Hypothalamus (tissue), 51 donors: ENCODE results near the gene MND1.

ENCODE experiments used
- DNase-seq, 51 donors: peaks; one replicate each; lab custom pipeline; 2025; lab: John Stamatoyannopoulos, UW

MND1 gene

DNA sequence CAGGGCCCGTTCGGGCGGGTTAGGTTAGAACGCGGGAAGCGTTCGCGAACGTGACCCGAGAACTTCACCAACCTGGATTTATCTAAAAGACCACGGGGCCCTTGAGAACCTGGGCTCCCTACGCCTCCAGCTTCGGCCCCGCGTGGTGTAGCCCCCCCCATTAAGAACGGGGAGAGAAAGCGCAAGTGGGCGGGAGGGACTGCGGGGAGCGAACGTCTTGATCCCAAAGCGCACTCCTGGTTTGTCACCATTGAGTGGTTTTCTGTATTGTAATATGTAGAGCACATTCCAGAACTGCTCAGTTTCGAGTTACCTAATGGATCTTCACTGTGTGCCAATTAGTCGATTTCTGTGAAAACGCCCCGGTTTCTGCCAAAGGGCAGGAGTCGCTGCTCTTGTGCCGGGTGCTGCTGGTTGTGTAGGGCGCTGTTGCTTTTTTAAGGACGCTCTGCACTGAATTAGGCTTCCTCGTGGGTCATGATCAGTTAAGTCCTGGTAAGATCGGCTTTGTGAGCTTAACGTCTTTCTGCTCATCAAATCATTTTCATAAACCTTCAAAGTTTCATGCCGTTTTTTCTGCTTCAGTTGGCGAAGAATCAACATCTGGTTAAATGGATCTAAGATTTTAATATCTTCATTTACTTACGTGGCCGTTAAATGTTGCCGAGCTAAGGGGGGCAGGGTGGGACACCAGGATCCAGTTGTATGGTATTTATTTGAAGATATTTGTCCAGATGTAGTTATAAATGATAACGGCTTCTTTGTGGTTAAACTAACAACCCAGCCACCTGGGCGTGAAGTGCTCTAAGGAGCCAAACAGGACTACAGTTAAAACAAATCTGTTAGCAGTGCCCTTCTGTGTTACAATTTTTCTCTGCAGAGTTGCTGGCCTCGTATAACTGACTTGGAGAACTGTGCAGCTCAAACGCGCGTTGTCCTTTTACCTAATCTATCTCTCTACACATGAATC lies 809 bp downstream of the MND1 start:
- DNase-seq, result peak in 16 of 51 donors; percentile 2 to 44 (median 23)

GRCh38 chr4:153346031-153346430 lies 1.5 kb downstream of the MND1 start:
- no peak for DNase-seq

GRCh38 chr4:153346563-153346962 lies 2.1 kb downstream of the MND1 start:
- no peak for DNase-seq

GRCh38 chr4:153347117-153347516 lies 2.6 kb downstream of the MND1 start:
- DNase-seq, result no peak

- DNase-seq, result no peak
Measured at GRCh38 chr4:153348006-153348405, 3.5 kb downstream of the MND1 start.

DNA sequence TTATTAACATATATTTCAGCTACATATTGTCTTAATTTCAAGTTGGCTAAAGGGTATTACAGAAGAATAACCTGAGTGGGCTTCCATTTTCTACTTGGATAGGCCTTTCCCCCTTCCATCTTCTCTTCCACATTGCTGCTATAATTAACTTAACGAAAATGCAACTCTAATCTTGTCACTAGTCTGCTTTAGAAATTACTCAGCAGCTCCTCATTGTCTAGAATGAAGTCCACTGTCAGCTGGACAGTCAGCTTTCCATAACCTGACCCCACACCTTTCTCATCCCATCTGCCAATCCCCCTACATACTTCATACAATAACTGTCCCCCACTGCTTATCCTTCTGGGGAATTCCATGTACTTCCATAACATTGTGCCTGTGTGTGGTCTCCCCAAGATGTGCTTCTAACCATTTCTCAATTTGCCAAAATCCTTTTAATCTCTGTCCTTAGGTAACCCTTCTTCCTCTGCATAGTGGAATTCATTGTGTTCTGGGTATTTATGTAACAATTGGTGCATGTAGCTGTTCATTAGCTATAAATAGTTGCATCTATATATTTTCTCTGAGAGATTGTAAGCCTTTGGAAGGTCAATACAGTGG lies 4.8 kb downstream of the MND1 start:
- DNase-seq, result no peak

DNA sequence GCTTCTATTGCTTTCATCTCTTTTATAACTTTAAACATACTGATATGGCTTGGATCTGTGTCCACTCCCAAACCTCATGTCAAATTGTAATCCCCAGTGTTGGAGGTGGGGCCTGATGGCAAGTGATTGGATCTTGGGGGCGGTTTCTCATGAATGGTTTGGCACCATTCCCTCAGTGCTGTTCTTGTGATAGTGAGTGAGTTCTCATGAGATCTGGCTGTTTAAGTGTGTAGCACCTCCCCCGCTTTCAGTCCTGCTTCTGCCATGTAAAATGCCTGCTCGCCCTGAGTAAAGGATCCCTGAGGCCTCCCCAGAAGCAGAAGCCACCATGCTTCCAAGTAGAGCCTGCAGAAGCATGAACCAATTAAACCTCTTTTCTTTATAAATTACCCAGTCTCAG lies 17.7 kb downstream of the MND1 start:
- DNase-seq, result no peak

GRCh38 chr4:153364061-153364460 lies 19.6 kb downstream of the MND1 start:
- no peak for DNase-seq

GRCh38 chr4:153365003-153365402 lies 20.5 kb downstream of the MND1 start:
- DNase-seq, result no peak

DNA sequence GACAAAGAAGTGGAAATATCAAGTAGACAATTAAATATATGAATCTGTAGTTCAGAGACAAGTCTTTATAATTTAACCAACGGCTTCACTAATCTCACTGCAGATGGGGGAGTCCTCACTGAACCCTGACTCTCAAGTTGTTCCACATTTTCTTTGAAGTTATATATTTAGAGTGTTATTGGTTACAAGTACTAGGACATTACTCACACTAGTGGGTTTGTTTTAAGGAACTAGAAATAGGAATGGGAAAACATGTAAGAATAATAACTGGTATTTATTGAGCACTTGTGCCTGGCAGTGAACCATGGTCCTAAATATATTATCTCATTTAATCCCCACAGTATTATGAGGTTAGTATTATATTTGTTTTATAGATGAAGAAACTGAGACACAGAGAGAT lies 22.0 kb downstream of the MND1 start:
- DNase-seq, result no peak

DNA sequence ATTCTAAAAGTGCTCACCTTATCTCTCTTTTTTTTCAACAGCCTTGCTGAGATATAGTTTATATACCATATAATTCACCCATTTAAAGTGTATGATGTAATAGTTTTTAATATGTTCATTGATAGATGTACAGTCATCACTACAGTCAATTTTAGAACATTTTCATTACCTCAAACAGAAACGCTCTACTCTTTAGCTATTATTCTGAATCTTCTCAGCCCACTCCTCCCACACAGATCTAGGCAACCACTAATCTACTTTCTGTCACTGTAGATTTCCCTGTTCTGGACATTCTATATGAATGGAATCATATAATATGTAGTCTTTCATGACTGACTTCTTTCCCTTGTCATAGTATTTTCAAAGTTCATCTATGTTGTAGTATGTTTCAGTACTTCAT lies 22.6 kb downstream of the MND1 start:
- no peak for DNase-seq

DNA sequence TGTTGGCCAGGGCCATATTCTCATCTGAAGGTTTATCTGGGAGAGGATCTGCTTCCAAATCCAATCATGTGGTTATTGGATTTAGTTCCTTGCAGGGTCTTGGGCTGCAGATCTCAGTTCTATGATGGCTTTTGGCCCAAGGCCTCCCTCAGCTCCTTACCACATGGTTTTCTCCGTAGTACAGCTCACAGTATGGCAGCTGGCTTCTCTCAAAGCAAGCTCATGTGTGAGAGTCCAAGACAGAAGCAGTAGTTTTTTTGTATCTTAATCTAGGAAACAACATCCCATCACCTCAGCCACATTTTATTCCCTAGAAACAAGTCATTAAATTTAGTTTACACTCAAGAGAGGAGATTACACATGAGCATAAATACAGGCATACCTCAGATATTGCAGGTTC lies 24.5 kb downstream of the MND1 start:
- DNase-seq, result no peak

DNA sequence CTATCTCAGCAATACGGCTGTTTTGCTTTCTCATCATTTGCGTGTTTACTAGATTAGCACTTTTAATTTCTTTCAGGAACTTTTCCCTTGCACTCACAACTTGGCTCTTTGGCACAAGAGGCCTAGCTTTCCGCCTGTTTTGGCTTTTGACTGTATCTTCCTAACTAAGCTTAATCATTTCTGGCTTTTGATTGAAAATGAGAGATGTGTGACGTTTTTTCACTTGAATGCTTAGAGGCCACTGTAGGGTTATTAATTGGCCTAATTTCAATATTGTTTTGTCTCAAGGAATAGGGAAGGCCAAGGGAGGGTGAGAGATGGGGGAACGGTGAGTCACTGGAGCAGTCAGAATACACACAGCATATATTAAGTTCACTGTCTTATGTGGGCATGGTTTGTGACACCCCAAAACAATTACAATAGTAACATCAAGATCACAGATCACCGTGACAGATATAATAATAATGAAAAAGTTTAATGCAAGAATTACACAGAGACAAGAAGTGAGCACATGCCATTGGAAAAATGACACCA lies 27.3 kb downstream of the MND1 start:
- no peak for DNase-seq

DNA sequence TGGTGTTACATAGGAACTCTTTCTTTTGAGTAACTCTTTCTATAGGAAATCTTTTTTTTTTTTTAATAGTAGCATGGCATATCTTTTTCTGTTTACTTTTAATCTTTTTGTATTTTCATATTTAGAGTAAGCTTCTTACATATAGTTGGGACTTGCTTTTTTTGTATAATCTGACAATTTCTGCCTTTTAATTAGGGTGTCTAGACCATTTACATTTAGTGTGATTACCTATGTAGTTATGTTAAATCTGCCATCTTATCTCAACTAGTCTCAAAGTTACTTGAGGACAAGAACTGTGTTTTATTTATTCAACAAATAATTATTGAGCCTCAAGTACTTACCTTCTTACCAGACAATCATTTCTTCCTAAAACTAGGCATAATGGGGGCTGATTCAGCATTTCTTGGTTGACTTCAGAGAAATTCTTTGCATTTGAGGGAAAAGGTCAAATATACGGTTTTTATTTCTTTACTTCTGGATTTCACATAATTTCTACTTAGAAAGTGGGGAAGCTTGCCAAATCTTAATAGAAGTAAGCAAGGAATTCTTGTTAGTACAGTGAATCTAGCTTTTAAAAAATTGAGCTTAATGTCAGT lies 28.6 kb downstream of the MND1 start:
- DNase-seq, result no peak

GRCh38 chr4:153374442-153374841 lies 30.0 kb downstream of the MND1 start:
- DNase-seq, result no peak

DNA sequence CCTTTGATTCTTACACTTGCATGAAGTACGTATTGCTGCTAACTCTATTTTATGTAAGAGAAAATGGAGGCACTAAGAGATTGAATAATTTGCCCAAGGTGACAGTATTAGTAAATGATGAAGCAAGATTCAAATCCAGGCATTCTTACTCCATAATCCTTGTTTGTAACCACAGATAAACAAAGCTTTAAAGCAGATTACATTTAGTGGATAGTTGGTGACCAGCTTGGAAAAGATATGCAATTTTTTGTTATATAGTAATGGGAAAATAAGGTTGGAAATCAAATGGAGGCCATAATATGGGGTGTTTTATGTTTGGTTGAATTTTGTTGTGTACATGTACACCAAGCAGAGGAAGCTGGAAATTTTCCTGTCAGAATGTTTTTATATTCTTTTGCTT lies 30.8 kb downstream of the MND1 start:
- no peak for DNase-seq

- DNase-seq, result no peak
Measured at GRCh38 chr4:153383131-153383530, 38.6 kb downstream of the MND1 start.

- no peak for DNase-seq
Measured at GRCh38 chr4:153384160-153384559, 39.7 kb downstream of the MND1 start.

- DNase-seq, result no peak
Measured at GRCh38 chr4:153385784-153386183, 41.3 kb downstream of the MND1 start.

DNA sequence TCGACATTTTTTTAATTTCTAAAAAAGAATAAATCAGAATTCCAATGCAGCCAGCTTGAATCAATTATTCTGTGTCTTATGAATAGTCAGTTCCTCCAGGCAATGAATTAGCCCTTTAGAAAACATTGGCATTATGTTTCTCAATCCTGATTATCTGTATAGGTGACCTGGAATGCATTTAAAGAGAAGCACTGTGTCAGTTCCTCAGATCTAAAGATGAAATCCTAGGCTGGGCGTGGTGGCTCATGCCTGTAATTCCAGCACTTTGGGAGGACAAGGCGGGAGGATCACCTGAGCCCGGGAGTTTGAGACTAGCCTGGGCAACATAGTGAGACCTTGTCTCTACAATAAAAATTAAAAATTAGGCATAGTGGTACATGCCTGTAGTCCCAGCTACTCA lies 43.5 kb downstream of the MND1 start:
- no peak for DNase-seq

DNA sequence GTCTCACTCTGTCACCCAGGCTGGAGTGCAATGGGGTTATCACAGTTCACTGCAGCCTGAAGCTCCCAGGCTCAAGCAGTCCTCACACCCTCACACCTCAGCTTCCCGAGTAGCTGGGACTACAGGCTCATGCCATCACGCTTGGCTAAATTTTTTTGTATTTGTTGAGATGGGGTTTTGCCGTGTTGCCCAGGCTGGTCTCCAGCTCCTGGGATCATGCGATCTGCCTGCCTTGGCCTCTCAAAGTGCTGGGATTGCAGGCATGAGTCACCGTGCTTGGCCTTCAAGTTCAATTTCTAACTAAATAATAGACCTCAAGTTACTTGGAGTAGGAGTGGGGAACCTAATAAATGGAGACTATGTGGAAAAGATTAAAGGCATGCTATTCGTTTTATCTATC lies 48.9 kb downstream of the MND1 start:
- peak in 1 of 51 donors; percentile 42 for DNase-seq

DNA sequence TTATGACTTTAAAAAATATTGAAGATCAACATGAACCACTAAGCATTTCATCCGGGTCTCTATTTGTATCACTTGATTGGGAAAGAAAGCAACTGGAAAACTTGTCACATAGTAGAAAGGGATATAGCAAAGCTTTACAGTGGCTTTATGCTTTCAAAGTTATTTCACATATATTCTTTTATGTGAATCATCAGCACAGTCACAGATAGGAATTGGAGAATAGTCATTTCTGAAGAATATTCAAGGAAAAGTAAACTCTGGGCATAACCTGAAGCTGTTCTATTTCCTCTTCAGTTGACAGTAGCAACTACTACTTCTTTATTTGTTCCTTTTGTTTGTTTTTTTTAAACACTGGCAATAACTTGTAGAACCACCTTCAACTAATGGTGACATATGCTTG lies 50.5 kb downstream of the MND1 start:
- DNase-seq, result no peak
